BE2C (cell line): ENCODE results near the gene BAD.

ENCODE experiments used
- DNase-seq: peaks from one replicate; pipeline ENCODE4 v3.0.0-alpha.2; 2020
- H3K27me3 ChIP-seq: fragments of 250-450 bp; sonication (Bioruptor Pico); 2 replicates; pipeline ENCODE4 v1.5.1; 2020; ENCODE audit warnings: mild to moderate bottlenecking
- H3K36me3 ChIP-seq: fragments of 250-450 bp; sonication (Bioruptor Pico); 2 replicates; pipeline ENCODE4 v1.5.1; 2020; ENCODE audit warnings: mild to moderate bottlenecking
- H3K4me1 ChIP-seq: fragments of 250-450 bp; sonication (Bioruptor Pico); 2 replicates; pipeline ENCODE4 v1.5.1; 2020
- H3K4me3 ChIP-seq: 2 replicates; pipeline ENCODE4 v1.5.1; 2011; ENCODE audit warnings: low read depth, low read length
- H3K9me3 ChIP-seq: fragments of 250-450 bp; sonication (Bioruptor Pico); 2 replicates; pipeline ENCODE4 v1.5.1; 2020
- TF ChIP-seq, protein P1 (sequence below): IDR thresholded peaks from 2 replicates; pipeline ENCODE4 v1.5.1; 2012; ENCODE audit warnings: mild to moderate bottlenecking, low read depth, low read length

BAD gene

GRCh38 chr11:64304032-64304315 is 19.5 kb upstream of the BAD start:
- TF ChIP-seq, protein P1, sequence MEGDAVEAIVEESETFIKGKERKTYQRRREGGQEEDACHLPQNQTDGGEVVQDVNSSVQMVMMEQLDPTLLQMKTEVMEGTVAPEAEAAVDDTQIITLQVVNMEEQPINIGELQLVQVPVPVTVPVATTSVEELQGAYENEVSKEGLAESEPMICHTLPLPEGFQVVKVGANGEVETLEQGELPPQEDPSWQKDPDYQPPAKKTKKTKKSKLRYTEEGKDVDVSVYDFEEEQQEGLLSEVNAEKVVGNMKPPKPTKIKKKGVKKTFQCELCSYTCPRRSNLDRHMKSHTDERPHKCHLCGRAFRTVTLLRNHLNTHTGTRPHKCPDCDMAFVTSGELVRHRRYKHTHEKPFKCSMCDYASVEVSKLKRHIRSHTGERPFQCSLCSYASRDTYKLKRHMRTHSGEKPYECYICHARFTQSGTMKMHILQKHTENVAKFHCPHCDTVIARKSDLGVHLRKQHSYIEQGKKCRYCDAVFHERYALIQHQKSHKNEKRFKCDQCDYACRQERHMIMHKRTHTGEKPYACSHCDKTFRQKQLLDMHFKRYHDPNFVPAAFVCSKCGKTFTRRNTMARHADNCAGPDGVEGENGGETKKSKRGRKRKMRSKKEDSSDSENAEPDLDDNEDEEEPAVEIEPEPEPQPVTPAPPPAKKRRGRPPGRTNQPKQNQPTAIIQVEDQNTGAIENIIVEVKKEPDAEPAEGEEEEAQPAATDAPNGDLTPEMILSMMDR = no peak
- H3K27me3 ChIP-seq = peaks cover 20% of the 10 kb centered on the region
- no peak for DNase-seq
- H3K36me3 ChIP-seq = no peaks in the 10 kb centered on the region
- H3K4me1 ChIP-seq = no peaks in the 10 kb centered on the region
- H3K9me3 ChIP-seq = no peaks in the 10 kb centered on the region
- no peak overlapping the region for H3K4me3 ChIP-seq

- Histone ChIP-seq H3K4me3 (no peak overlapping the region), H3K4me1 (no peaks in the 10 kb centered on the region), H3K36me3 (no peaks in the 10 kb centered on the region), H3K27me3 (peaks cover 24% of the 10 kb centered on the region), H3K9me3 (no peaks in the 10 kb centered on the region)
- TF ChIP-seq, protein P1 = no peak
- DNase-seq = no peak
Measured at GRCh38 chr11:64303109-64304031, 18.9 kb upstream of the BAD start.

DNA sequence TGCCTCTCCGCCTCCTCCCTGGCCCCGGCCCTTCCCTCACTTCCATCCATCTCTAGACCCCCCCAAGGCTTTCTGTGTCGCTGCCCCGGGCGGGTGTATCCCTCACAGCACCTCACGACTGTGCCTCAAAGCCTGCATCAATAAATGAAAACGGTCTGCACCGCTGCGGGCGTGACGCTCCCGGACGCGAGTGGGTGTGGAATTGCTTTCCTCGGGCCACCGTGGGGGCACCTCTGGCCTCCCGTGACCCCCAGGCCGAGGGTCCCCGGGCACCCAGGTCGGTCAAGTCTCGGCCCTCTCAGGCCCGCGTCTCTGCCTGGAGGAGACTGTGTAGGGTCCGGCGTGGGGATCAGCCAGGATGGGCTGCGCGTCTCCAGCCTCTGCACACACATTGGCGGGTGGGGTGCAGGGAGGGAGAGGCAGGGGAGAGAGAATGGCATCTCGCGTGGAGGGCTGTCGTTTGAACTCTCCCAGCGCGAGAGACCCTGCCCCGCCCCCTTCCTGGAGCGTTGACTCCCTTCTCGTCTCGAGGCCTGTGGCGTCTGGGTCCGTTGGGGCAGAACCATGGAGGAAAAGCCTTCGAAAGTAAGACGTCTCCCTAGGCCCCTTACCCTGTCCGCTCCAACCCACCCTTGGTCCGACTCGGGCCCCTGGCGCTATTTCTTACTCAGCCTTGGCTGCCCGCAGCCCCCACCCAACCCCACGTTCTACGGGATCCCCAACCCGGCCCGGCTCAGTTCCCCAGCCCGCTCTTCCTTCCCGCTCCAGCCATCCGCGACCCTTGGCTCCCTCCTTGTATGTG is 15.6 kb upstream of the BAD start, which contains the start of gene CATSPERZ:
TSS of gene CATSPERZ (plus strand) at position 512 of the 802 bp plus-strand sequence. CDS start at position 565, 53 bp downstream.
- DNase-seq = no peak
- H3K27me3 ChIP-seq = peaks cover 41% of the 10 kb centered on the region

GRCh38 chr11:64298966-64299846 is 14.7 kb upstream of the BAD start:
- H3K4me1 ChIP-seq = no peaks in the 10 kb centered on the region
- no peaks in the 10 kb centered on the region for H3K9me3 ChIP-seq
- 0 out of 2 replicates have a peak overlapping the region, but pooled peaks have one; percentile 11 for H3K4me3 ChIP-seq
- H3K36me3 ChIP-seq = no peaks in the 10 kb centered on the region
- H3K27me3 ChIP-seq = peaks cover 41% of the 10 kb centered on the region
- TF ChIP-seq, protein P1 = no peak
- DNase-seq = no peak

More for the DNA sequence above, 15.6 kb upstream of the BAD start, which contains the start of gene CATSPERZ:
- no peaks in the 10 kb centered on the region for H3K36me3 ChIP-seq
- TF ChIP-seq, protein P1 = no peak
- H3K4me3 ChIP-seq = peak within 1 kb of the TSS; percentile 34
- no peaks in the 10 kb centered on the region for H3K4me1 ChIP-seq
- H3K9me3 ChIP-seq = no peaks in the 10 kb centered on the region

GRCh38 chr11:64297699-64298358 is 13.4 kb upstream of the BAD start:
- H3K9me3 ChIP-seq = no peaks in the 10 kb centered on the region
- peaks cover 54% of the 10 kb centered on the region for H3K27me3 ChIP-seq
- TF ChIP-seq, protein P1 = no peak
- no peak overlapping the region for H3K4me3 ChIP-seq
- no peaks in the 10 kb centered on the region for H3K36me3 ChIP-seq
- H3K4me1 ChIP-seq = no peaks in the 10 kb centered on the region
- no peak for DNase-seq
